ENCODE measurements around the gene NUDT1.
"Not testable (repeated sequence)": the region's sequence is repeated elsewhere in the genome, so short reads cannot be mapped to it uniquely, and the experiment has no call there.

Gene NUDT1

DNA sequence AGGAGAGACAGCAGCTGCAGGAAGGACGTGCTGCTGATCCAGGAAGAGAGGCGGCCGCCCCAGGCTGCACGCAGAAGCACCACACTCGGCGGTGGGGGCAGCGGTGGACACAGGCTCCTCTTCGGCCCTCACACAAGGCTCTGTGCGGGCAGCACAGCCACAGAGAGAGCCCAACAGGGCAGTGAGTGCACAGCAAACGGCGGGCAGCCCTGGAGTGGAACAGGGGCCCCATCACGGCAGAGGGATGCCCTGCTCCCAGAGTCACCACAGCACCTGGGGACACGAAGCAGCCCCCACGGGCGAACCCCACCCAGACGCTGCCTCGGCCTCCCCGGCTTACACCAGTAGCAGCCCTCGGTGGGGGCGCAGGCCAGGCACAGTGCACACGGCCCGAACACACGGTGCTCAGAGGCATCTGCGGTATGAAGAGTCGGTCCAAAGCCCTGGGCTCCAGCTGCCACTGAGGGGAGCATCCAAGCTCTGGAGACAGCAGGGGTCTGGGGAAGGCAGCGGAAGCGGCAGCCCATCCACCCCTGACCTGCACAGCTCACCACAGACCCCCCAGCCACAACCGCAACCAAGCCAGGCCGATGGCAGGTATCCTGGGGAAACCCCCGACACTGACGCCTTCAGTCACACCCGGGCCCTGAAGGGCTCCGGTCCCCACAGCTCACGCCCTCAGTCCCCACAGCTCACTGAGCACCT lies 16.8 kb downstream of the NUDT1 start:
- TF ChIP-seq POLR2AphosphoS5 (IDR thresholded peaks at IDR 0.05; ENCODE audit: low read depth, low read length) (no peak), TAF1 (IDR thresholded peaks at IDR 0.05; ENCODE audit: low read depth, low read length) (no peak), PAX5 (IDR thresholded peaks at IDR 0.05; ENCODE audit: insufficient read depth, low read length, severe bottlenecking) (no peak), POU2F2 (IDR thresholded peaks at IDR 0.05; ENCODE audit: low read depth, low read length) (no peak), POLR2A (IDR thresholded peaks at IDR 0.05; ENCODE audit: low read depth, low read length) (no peak), SPI1 (IDR thresholded peaks at IDR 0.05; ENCODE audit: low read depth, low read length) (no peak)
- DNase-seq (ENCODE audit: insufficient read length, low spot score) (no peak), FAIRE-seq (no peak)

DNA sequence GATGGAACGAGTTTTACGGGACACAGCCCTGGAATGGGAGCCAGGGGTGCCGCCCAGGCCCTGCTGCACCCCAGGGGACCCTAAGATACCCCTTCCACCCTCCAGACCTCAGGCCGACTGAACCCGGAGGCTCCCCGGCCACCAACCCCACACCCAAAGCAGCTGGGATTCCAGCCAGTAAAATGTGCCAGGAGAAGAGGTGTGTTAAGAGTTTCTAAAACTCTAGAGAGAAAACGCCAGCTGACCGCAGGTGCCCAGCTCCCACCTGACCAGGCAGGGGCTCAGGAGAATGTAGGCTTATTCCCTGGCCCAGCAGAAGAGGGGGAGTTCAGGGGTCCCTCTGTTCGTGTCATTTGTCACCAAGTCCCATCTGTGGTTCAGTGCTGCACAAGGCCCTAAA lies 17.5 kb downstream of the NUDT1 start:
- TF ChIP-seq POLR2A (IDR thresholded peaks at IDR 0.05; ENCODE audit: low read depth, low read length): no peak
- no peak for TF ChIP-seq POU2F2 (IDR thresholded peaks at IDR 0.05; ENCODE audit: low read depth, low read length)
- no peak for TF ChIP-seq TAF1 (IDR thresholded peaks at IDR 0.05; ENCODE audit: low read depth, low read length)
- no peak for TF ChIP-seq POLR2AphosphoS5 (IDR thresholded peaks at IDR 0.05; ENCODE audit: low read depth, low read length)
- no peak for TF ChIP-seq PAX5 (IDR thresholded peaks at IDR 0.05; ENCODE audit: insufficient read depth, low read length, severe bottlenecking)
- no peak for TF ChIP-seq SPI1 (IDR thresholded peaks at IDR 0.05; ENCODE audit: low read depth, low read length)
- FAIRE-seq (no peak), DNase-seq (ENCODE audit: insufficient read length, low spot score) (no peak)

DNA sequence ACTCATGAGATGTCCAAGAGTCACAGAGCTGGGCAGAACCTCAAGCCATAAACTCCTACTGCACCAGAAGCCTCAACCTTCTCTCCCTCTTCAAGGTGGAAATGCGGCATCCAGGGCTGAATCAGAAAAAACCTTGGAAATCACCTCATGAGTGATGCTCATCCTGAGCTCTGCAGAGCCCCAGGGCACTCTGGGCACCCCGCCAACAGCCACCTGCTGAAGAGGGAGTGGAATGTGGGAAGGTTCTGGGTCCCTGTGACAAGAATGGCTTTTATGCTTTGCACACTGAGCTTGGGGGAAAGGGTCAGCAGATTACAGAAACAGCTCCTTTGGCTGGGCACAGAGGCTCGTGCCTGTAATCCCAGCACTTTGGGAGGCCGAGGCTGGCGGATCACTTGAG lies 18.8 kb downstream of the NUDT1 start:
- TF ChIP-seq POLR2AphosphoS5 (IDR thresholded peaks at IDR 0.05; ENCODE audit: low read depth, low read length): no peak
- no peak for TF ChIP-seq POLR2A (IDR thresholded peaks at IDR 0.05; ENCODE audit: low read depth, low read length)
- FAIRE-seq (peak; percentile 23), DNase-seq (ENCODE audit: insufficient read length, low spot score) (no peak)

DNA sequence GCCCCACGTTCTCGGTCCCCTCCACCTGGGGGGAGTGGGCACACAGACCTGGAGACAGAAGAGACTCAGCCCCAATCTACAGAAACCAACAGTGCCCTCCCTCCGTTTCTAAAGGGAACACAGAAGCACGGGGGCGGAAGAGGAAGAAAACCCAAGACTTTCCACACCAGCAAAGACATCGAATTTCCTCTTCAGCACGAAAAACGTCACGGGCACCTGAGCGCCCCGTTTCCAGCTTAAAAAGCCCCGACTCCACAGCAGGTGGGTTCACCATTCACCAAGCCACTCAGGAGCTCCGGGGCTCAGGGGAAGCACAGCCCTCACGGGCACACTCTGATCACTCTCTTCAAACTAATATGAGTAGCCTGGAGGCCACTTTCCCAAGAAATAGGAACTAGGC lies 19.6 kb downstream of the NUDT1 start:
- FAIRE-seq: peak; percentile 87

DNA sequence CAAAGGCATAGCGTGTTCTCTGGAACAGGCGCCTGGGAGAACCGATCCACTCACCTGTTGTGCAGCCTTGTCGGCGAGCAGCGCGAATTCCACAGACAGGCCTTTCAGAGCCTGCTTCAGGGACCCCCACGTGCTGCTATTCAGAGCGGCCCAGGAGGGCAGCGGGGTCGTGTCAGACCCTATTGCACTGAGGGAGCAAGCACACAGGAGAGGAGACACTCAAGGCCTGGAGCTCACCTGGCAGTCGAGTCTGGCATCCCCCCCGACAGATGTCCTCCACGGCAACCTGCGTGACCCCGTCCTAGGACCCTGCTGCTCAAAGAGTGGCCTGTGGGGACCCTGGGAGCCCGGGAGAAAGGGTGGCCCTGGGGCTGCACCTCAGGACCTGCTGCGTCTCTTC lies 21.1 kb downstream of the NUDT1 start:
- DNase-seq (ENCODE audit: insufficient read length, low spot score) (no peak), FAIRE-seq (no peak)
- no peak for TF ChIP-seq POLR2AphosphoS5 (IDR thresholded peaks at IDR 0.05; ENCODE audit: low read depth, low read length)
- TF ChIP-seq TAF1 (IDR thresholded peaks at IDR 0.05; ENCODE audit: low read depth, low read length): no peak

More for the DNA sequence above, 19.6 kb downstream of the NUDT1 start:
- no peak for DNase-seq (ENCODE audit: insufficient read length, low spot score)
- TF ChIP-seq TAF1 (IDR thresholded peaks at IDR 0.05; ENCODE audit: low read depth, low read length): no peak

DNA sequence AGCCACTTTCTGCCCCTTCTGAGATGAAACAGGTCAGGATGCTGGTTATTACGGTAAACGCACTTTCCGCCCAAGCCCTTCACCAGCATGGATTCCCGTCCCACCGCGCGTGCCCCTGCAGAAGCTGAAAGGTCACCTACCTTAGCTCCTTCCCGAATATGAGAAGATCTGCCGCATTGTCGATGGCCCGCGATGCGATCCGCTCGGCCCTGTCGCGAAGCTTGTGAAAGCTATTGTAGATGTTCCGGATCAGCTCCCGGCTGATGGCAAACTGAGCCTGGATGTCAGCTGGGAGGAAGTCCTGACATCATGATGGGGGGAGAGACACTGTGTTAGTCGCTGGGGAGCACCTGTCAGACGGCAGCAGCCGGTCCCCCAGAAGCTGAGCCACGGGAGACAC lies 22.1 kb downstream of the NUDT1 start:
- TF ChIP-seq PAX5 (IDR thresholded peaks at IDR 0.05; ENCODE audit: insufficient read depth, low read length, severe bottlenecking) (no peak), TAF1 (IDR thresholded peaks at IDR 0.05; ENCODE audit: low read depth, low read length) (no peak), SPI1 (IDR thresholded peaks at IDR 0.05; ENCODE audit: low read depth, low read length) (no peak), POLR2A (IDR thresholded peaks at IDR 0.05; ENCODE audit: low read depth, low read length) (no peak), POU2F2 (IDR thresholded peaks at IDR 0.05; ENCODE audit: low read depth, low read length) (no peak), POLR2AphosphoS5 (IDR thresholded peaks at IDR 0.05; ENCODE audit: low read depth, low read length) (no peak)
- FAIRE-seq: no peak
- DNase-seq (ENCODE audit: insufficient read length, low spot score): no peak

DNA sequence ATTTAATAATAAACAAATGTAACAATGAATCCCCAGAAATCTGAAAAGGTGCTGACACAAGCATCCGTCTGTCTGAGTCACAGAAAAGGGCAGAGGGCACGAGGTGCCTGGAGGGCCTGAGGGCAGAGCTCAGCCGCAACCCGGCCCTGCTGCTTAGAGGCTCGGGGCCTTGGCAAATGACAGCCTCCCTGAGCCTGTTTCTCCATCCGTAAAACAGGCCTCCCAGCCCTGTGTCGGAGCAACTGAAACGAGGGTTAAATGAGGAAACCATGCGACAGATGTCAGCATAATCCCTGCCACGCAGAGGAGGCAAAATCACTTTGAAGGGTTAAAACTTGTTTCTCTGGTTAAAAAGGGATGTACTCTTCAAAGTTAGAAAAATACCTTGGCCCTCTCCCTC lies 24.9 kb downstream of the NUDT1 start:
- DNase-seq (ENCODE audit: insufficient read length, low spot score) (no peak), FAIRE-seq (no peak)
- TF ChIP-seq PAX5 (IDR thresholded peaks at IDR 0.05; ENCODE audit: insufficient read depth, low read length, severe bottlenecking): no peak
- TF ChIP-seq POLR2AphosphoS5 (IDR thresholded peaks at IDR 0.05; ENCODE audit: low read depth, low read length): no peak
- TF ChIP-seq POLR2A (IDR thresholded peaks at IDR 0.05; ENCODE audit: low read depth, low read length): no peak
- TF ChIP-seq SPI1 (IDR thresholded peaks at IDR 0.05; ENCODE audit: low read depth, low read length): no peak
- no peak for TF ChIP-seq POU2F2 (IDR thresholded peaks at IDR 0.05; ENCODE audit: low read depth, low read length)
- TF ChIP-seq TAF1 (IDR thresholded peaks at IDR 0.05; ENCODE audit: low read depth, low read length): no peak

DNA sequence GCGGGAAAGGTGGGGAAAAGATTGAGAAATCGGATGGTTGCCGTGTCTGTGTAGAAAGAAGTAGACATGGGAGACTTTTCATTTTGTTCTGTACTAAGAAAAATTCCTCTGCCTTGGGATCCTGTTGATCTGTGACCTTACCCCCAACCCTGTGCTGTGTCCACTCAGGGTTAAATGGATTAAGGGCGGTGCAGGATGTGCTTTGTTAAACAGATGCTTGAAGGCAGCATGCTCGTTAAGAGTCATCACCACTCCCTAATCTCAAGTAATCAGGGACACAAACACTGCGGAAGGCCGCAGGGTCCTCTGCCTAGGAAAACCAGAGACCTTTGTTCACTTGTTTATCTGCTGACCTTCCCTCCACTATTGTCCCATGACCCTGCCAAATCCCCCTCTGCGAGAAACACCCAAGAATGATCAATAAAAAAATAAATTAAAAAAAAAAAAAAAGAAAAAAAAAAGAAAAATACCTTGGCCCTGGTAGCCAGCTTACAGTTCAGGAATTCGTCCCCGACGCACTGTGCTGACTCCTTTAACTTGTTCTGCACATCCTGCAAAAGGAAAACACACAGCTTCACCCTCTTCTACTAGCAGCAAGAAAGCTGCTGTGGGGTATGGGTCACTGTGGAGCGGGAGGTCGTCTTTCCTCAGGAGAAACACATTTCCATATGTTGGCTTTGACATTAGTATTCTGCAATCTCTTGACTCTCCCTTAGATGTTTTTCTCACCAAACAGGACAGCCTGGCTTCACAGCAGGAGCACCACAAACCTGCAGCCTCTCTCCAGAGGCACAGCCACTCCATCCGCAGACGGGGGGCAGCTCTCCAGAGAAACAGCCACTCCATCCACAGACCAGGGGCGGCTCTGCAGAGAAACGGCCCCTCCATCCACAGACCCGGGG lies 27.3 kb downstream of the NUDT1 start:
- DNase-seq (ENCODE audit: insufficient read length, low spot score); FAIRE-seq: not testable (repeated sequence)

DNA sequence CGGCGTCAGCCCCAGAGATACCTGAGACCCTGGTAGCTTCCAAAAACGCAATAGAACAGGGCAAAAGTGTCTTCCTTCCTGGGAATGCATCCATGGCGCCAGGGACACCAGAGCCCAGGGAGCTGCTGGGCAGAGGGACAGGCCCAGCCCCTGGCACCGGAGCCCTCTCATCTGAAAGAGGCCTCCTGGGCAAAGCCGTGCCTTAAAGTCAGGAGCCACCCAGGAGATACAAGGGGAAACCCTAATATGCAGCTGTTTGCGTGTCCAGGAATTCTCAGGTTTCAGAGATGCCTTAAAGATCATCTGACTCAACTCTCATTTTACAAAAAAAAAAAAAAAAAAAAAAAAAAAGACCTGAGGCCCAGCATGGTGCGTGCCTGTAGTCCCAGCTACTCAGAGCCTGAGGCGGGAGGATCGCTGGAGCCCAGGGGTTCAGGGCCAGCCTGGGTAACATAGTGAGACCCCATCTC lies 28.0 kb downstream of the NUDT1 start:
- DNase-seq (ENCODE audit: insufficient read length, low spot score): no peak
- FAIRE-seq: no peak

DNA sequence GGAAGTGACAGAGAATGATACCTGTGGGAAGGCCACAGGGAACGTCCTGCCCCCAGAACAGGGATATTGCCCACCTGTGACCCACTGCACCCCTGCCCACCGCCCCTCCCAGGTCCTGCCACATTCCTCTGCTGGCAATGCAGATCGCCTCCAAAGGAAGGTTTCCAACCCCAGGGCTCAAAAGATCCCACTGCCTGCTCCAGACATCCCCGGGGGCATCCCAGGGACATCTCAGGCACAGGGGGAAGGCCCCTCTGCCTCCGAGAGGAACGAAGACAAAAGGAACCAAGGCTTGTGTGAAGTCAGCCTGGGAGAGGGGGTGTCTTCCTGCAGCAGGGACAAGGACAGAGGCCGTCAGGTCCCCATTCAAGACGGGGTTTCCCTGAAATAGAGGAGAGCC lies 28.5 kb downstream of the NUDT1 start:
- no peak for DNase-seq (ENCODE audit: insufficient read length, low spot score)
- no peak for FAIRE-seq
- no peak for TF ChIP-seq TAF1 (IDR thresholded peaks at IDR 0.05; ENCODE audit: low read depth, low read length)
- TF ChIP-seq POLR2A (IDR thresholded peaks at IDR 0.05; ENCODE audit: low read depth, low read length): no peak
- TF ChIP-seq SPI1 (IDR thresholded peaks at IDR 0.05; ENCODE audit: low read depth, low read length): no peak
- no peak for TF ChIP-seq POU2F2 (IDR thresholded peaks at IDR 0.05; ENCODE audit: low read depth, low read length)

More for the DNA sequence above, 28.0 kb downstream of the NUDT1 start:
- no peak for TF ChIP-seq PAX5 (IDR thresholded peaks at IDR 0.05; ENCODE audit: insufficient read depth, low read length, severe bottlenecking)
- TF ChIP-seq POLR2A (IDR thresholded peaks at IDR 0.05; ENCODE audit: low read depth, low read length): no peak
- no peak for TF ChIP-seq TAF1 (IDR thresholded peaks at IDR 0.05; ENCODE audit: low read depth, low read length)
- no peak for TF ChIP-seq POLR2AphosphoS5 (IDR thresholded peaks at IDR 0.05; ENCODE audit: low read depth, low read length)
- no peak for TF ChIP-seq POU2F2 (IDR thresholded peaks at IDR 0.05; ENCODE audit: low read depth, low read length)
- TF ChIP-seq SPI1 (IDR thresholded peaks at IDR 0.05; ENCODE audit: low read depth, low read length): no peak

Measured in GM12891 (cell line).